Activated T-cell treated with anti-CD3 and anti-CD28 coated beads, Interleukin-2, amount 50 U/mL, for 24 hours (primary cell): ENCODE data around the gene PCED1B.
"Not testable (repeated sequence)": the region's sequence is repeated elsewhere in the genome, so short reads cannot be mapped to it uniquely, and the experiment has no call there.

Source experiments
- DNase-seq: peaks from one replicate; pipeline ENCODE4 v3.0.0-alpha.2; 2020
- H3K27ac Mint-ChIP-seq: 2 replicates; pipeline ENCODE4 v1.8.0; 2020; ENCODE audit warnings: mild to moderate bottlenecking, mixed read lengths
- H3K27me3 Mint-ChIP-seq: 2 replicates; pipeline ENCODE4 v1.8.0; 2020; ENCODE audit warnings: mixed read lengths
- H3K36me3 Mint-ChIP-seq: 2 replicates; pipeline ENCODE4 v1.8.0; 2020; ENCODE audit warnings: low read depth, mixed read lengths
- H3K4me1 Mint-ChIP-seq: 2 replicates; pipeline ENCODE4 v1.8.0; 2020; ENCODE audit warnings: low read depth, mixed read lengths
- H3K4me3 Mint-ChIP-seq: 2 replicates; pipeline ENCODE4 v1.8.0; 2020; ENCODE audit warnings: mild to moderate bottlenecking, moderate library complexity, mixed read lengths
- H3K9me3 Mint-ChIP-seq: 2 replicates; pipeline ENCODE4 v1.8.0; 2020; ENCODE audit warnings: mixed read lengths

PCED1B gene

GRCh38 chr12:47054659-47055058 is 24.8 kb upstream of the PCED1B start:
- H3K36me3 Mint-ChIP-seq, result peaks cover 4% of the 10 kb centered on the region

DNA sequence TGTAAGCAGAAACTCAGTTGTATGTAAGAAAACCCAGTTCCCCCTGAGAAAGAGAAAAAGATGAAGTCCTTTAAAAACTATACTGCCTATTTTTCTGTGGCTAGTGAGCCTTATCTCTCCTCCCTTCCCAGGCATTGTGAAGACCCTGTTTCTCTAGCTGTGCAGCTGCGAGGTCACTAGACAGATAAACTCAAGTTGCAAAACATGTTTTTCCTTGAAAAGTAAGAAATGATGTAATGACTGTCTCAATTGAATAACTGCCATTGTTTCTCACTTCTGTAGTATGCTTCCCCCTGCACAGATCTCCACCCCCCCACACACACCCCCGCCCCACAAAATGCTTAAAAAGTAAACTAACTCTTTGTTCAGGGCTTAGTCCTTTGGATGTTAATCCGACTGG is 23.6 kb upstream of the PCED1B start:
- H3K27me3 Mint-ChIP-seq, H3K27ac Mint-ChIP-seq, H3K36me3 Mint-ChIP-seq, DNase-seq, H3K4me1 Mint-ChIP-seq, H3K4me3 Mint-ChIP-seq: not testable (repeated sequence)
- H3K9me3 Mint-ChIP-seq, result peaks cover 17% of the 10 kb centered on the region

More at GRCh38 chr12:47054659-47055058, 24.8 kb upstream of the PCED1B start:
- no peaks in the 10 kb centered on the region for H3K4me1 Mint-ChIP-seq
- no peak for DNase-seq
- H3K27me3 Mint-ChIP-seq, result no peaks in the 10 kb centered on the region
- no peak overlapping the region for H3K4me3 Mint-ChIP-seq
- peaks cover 19% of the 10 kb centered on the region for H3K9me3 Mint-ChIP-seq
- H3K27ac Mint-ChIP-seq, result no peak overlapping the region

GRCh38 chr12:47056944-47057343 is 22.5 kb upstream of the PCED1B start:
- not testable (repeated sequence) for H3K9me3 Mint-ChIP-seq, H3K36me3 Mint-ChIP-seq, DNase-seq, H3K4me3 Mint-ChIP-seq, H3K27ac Mint-ChIP-seq, H3K4me1 Mint-ChIP-seq, H3K27me3 Mint-ChIP-seq

DNA sequence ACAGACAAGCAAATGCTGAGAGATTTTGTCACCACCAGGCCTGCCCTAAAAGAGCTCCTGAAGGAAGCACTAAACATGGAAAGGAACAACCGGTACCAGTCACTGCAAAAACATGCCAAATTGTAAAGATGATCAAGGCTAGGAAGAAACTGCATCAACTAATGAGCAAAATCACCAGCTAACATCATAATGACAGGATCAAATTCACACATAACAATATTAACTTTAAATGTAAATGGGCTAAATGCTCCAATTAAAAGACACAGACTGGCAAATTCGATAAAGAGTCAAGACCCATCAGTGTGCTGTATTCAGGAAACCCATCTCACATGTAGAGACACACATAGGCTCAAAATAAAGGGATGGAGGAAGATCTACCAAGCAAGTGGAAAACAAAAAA is 20.8 kb upstream of the PCED1B start:
- H3K4me1 Mint-ChIP-seq, DNase-seq, H3K36me3 Mint-ChIP-seq, H3K27ac Mint-ChIP-seq, H3K9me3 Mint-ChIP-seq, H3K4me3 Mint-ChIP-seq, H3K27me3 Mint-ChIP-seq: not testable (repeated sequence)

DNA sequence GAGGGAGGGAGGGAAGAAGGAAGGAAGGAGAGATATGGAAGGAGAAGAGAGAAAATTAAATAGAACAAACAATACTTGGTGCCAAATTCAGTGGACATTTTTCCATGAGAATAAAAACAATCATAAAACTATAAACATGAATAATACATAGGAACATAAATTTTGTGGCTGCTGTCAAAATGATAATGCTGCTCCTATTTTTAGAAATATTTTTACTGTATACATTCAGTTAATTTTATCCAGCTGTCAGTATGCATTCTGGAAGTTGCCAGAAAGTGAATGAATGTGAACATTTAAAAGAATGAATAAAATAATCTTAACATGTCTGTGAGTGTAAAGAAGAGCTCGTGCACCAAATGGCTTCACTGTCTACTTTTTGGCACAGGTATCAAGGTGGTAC is 13.9 kb upstream of the PCED1B start:
- no peaks in the 10 kb centered on the region for H3K27me3 Mint-ChIP-seq
- H3K27ac Mint-ChIP-seq, result no peak overlapping the region
- H3K4me3 Mint-ChIP-seq, result no peak overlapping the region
- H3K36me3 Mint-ChIP-seq, result no peaks in the 10 kb centered on the region
- DNase-seq, result no peak
- H3K9me3 Mint-ChIP-seq, result peaks cover 2% of the 10 kb centered on the region
- peaks cover 21% of the 10 kb centered on the region for H3K4me1 Mint-ChIP-seq

- Mint-ChIP-seq H3K4me3 (no peak overlapping the region), H3K4me1 (peaks cover 22% of the 10 kb centered on the region), H3K9me3 (peaks cover 2% of the 10 kb centered on the region), H3K27me3 (no peaks in the 10 kb centered on the region), H3K36me3 (no peaks in the 10 kb centered on the region), H3K27ac (peak overlapping the region; percentile 82)
- DNase-seq, result no peak
Observed at GRCh38 chr12:47066278-47067025, 13.0 kb upstream of the PCED1B start.

DNA sequence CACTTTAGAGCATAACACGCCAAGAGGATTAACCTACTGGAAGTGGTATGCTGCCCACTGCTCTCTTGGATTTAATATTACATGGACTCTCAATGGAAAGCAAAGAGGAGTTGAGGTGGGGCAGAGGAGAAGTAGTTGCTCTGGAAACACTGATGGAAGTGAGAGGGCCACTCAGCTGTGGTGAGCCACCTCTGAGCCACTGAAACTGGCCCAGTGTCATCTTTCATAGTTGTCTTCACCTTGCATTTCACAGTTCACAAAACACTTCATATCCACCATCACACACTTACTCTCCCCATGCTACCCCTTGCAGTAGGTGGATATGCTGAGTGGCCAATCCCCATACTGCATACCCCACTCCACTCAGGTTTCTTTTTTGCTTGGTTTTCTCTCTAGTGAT is 12.2 kb upstream of the PCED1B start:
- Mint-ChIP-seq H3K27ac (peak overlapping the region; percentile 82), H3K4me3 (no peak overlapping the region), H3K36me3 (no peaks in the 10 kb centered on the region), H3K4me1 (peaks cover 22% of the 10 kb centered on the region), H3K27me3 (no peaks in the 10 kb centered on the region), H3K9me3 (peaks cover 2% of the 10 kb centered on the region)
- DNase-seq, result no peak

GRCh38 chr12:47067771-47068431 is 11.5 kb upstream of the PCED1B start:
- Mint-ChIP-seq H3K27ac (peak overlapping the region; percentile 82), H3K9me3 (peaks cover 2% of the 10 kb centered on the region), H3K4me3 (no peak overlapping the region), H3K36me3 (no peaks in the 10 kb centered on the region), H3K27me3 (no peaks in the 10 kb centered on the region), H3K4me1 (peaks cover 22% of the 10 kb centered on the region)
- no peak for DNase-seq

- Mint-ChIP-seq H3K4me3 (no peak overlapping the region), H3K36me3 (no peaks in the 10 kb centered on the region), H3K27ac (no peak overlapping the region), H3K27me3 (no peaks in the 10 kb centered on the region), H3K9me3 (peaks cover 2% of the 10 kb centered on the region), H3K4me1 (peaks cover 26% of the 10 kb centered on the region)
- DNase-seq, result no peak
Observed at GRCh38 chr12:47068539-47068938, 10.9 kb upstream of the PCED1B start.

DNA sequence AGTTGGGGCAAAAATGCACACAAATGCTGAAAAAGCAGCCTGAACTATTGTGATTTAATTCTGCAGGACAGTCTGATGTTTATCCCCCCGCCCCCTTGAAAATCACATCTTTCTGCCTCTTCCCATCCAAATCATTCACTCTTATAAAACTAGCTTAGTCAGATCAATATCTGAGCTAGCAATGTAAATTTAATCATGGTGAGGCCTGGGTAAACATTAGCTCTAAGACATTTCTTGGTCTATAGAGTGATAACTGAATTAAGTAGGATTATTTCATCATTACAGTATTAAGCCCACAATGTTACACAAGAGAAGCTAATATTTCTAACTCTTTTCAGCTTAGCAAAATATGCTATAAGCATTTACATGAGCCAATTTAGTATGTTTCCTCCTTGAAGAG is 9.1 kb upstream of the PCED1B start:
- no peaks in the 10 kb centered on the region for H3K36me3 Mint-ChIP-seq
- H3K9me3 Mint-ChIP-seq, result peaks cover 2% of the 10 kb centered on the region
- peaks cover 26% of the 10 kb centered on the region for H3K4me1 Mint-ChIP-seq
- no peak for DNase-seq
- H3K27ac Mint-ChIP-seq, result no peak overlapping the region
- H3K4me3 Mint-ChIP-seq, result no peak overlapping the region
- H3K27me3 Mint-ChIP-seq, result no peaks in the 10 kb centered on the region

GRCh38 chr12:47071241-47071852 is 8.1 kb upstream of the PCED1B start:
- H3K36me3 Mint-ChIP-seq, result peaks cover 3% of the 10 kb centered on the region
- peaks cover 31% of the 10 kb centered on the region for H3K4me1 Mint-ChIP-seq
- no peak for DNase-seq
- no peaks in the 10 kb centered on the region for H3K27me3 Mint-ChIP-seq
- no peak overlapping the region for H3K4me3 Mint-ChIP-seq
- no peaks in the 10 kb centered on the region for H3K9me3 Mint-ChIP-seq
- no peak overlapping the region for H3K27ac Mint-ChIP-seq

- no peak for DNase-seq
- Mint-ChIP-seq H3K9me3 (no peaks in the 10 kb centered on the region), H3K27ac (no peak overlapping the region), H3K36me3 (peaks cover 27% of the 10 kb centered on the region), H3K27me3 (no peaks in the 10 kb centered on the region), H3K4me1 (peaks cover 40% of the 10 kb centered on the region), H3K4me3 (no peak overlapping the region)
Observed at GRCh38 chr12:47073951-47074350, 5.5 kb upstream of the PCED1B start.

DNA sequence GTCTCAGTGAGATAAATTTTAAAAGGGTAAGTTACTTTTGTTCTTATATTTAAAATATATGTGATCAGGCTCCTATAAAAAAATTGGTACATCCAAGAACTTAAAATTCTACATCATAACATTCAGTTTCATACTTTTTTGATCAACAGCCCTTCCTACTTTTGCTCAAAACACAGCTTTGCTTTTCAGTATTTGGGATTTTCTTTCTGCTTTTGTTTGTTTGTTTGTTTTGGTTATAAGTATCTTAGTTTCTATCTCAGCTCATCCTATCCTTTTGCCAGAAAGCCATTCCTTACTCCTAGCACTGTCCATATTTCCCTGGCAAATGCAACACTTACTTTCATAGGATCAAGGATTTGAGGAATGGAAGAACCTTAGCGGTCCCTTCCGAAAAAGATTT is 4.7 kb upstream of the PCED1B start:
- Mint-ChIP-seq H3K9me3 (no peaks in the 10 kb centered on the region), H3K36me3 (peaks cover 33% of the 10 kb centered on the region), H3K4me3 (no peak overlapping the region), H3K27me3 (no peaks in the 10 kb centered on the region), H3K27ac (no peak overlapping the region), H3K4me1 (peaks cover 43% of the 10 kb centered on the region)
- no peak for DNase-seq

DNA sequence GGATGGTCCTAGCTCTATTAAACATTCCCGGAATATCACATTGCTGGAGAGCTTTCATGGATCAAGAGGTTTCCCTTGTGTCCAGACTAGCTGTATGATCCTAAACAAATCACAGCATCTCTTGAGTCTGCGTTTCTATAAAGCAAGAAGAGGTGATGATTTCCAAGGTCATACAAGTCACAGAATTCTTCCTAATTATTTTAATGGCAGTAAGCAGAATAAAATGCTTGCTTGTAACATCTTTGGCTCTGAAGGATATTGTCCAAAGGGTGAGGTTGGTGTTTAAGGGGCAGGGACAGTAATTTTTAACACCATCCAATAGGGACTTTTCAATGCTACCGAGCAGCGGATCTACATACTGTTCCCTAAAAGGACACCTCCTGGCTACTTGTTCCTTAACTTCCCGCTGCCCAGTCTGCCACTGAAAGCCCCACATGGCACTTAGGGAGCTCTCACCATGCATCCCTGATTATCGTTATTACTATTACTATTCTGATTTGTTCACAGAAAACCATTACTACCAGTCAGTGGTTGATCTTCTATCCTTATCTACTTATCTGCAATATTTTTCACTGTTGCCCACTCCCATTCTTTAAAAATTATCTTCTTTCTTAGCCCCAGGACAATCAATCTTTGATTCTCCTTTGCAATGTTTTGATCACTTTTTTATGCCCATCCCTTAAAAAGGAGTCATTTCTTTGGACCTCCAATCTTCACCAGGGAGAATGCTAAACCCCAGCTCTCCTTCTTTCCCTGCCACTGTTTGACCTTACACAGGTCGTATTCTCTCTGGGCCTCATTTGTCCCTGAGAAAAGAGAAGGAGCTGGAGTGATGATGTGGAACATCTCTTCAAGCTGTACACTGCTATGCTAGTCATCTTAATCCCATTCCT is 4.0 kb upstream of the PCED1B start:
- Mint-ChIP-seq H3K9me3 (no peaks in the 10 kb centered on the region), H3K4me1 (peaks cover 45% of the 10 kb centered on the region), H3K36me3 (peaks cover 37% of the 10 kb centered on the region), H3K27me3 (no peaks in the 10 kb centered on the region), H3K27ac (no peak overlapping the region), H3K4me3 (no peak overlapping the region)
- no peak for DNase-seq
